Measurements from ENCODE around the gene ALDH4A1. TPM values are rescaled to one million over a fixed set of nuclear protein-coding genes. Genes with fewer than 3 reads are reported as not detected.
A peak's percentile ranks its signal among the peaks of the same experiment; 100 is the strongest.

Gene ALDH4A1
- total RNA-seq, 2 donors from 2014 or later: 9.6 to 24.2 TPM

- peak overlapping the region; percentile 88 to 97 for H3K27ac ChIP-seq
- H3K4me3 ChIP-seq: peak overlapping the region; percentile 70
- DNase-seq (ENCODE audit: low spot score) (no peak), ATAC-seq (ENCODE audit: insufficient number of reproducible peaks, low FRiP score, low read depth) (no peak)
- TF ChIP-seq CTCF (IDR thresholded peaks at IDR 0.05): peak; percentile 36
- peaks cover 54 to 97% of the 10 kb centered on the region in 2 donors for H3K4me1 ChIP-seq (ENCODE audit: control insufficient read depth in 1 of 2, low read depth in 2 of 2)
- H3K36me3 ChIP-seq: no peaks in the 10 kb centered on the region
- H3K9me3 ChIP-seq: no peaks in the 10 kb centered on the region
- H3K27me3 ChIP-seq (replicated peaks; ENCODE audit: insufficient read depth): no peaks in the 10 kb centered on the region
These were observed 47.5 kb upstream of the ALDH4A1 start for GRCh38 chr1:18949686-18950400.

- ATAC-seq (ENCODE audit: insufficient number of reproducible peaks, low FRiP score, low read depth): no peak
- Histone ChIP-seq H3K27me3 (replicated peaks; ENCODE audit: insufficient read depth) (no peaks in the 10 kb centered on the region), H3K9me3 (no peaks in the 10 kb centered on the region), H3K36me3 (no peaks in the 10 kb centered on the region), H3K4me3 (peak overlapping the region; percentile 70), H3K4me1 (ENCODE audit: control insufficient read depth in 1 of 2, low read depth in 2 of 2) (peaks cover 49 to 99% of the 10 kb centered on the region in 2 donors), H3K27ac (peak overlapping the region; percentile 88 to 97)
- TF ChIP-seq CTCF (IDR thresholded peaks at IDR 0.05): no peak
- no peak for DNase-seq (ENCODE audit: low spot score)
These were observed 46.7 kb upstream of the ALDH4A1 start for GRCh38 chr1:18948913-18949685.

- no peak for TF ChIP-seq CTCF (IDR thresholded peaks at IDR 0.05)
- Histone ChIP-seq H3K27ac (peak overlapping the region; percentile 88 to 97), H3K4me3 (peak overlapping the region; percentile 70), H3K4me1 (ENCODE audit: control insufficient read depth in 1 of 2, low read depth in 2 of 2) (peaks cover 46 to 95% of the 10 kb centered on the region in 2 donors), H3K36me3 (no peaks in the 10 kb centered on the region), H3K9me3 (no peaks in the 10 kb centered on the region), H3K27me3 (replicated peaks; ENCODE audit: insufficient read depth) (no peaks in the 10 kb centered on the region)
- DNase-seq (ENCODE audit: low spot score) (no peak), ATAC-seq (ENCODE audit: insufficient number of reproducible peaks, low FRiP score, low read depth) (no peak)
These were observed 45.9 kb upstream of the ALDH4A1 start for GRCh38 chr1:18948048-18948912.

GRCh38 chr1:18947570-18947969 lies 45.2 kb upstream of the ALDH4A1 start:
- no peak for ATAC-seq (ENCODE audit: insufficient number of reproducible peaks, low FRiP score, low read depth)
- no peaks in the 10 kb centered on the region for H3K27me3 ChIP-seq (replicated peaks; ENCODE audit: insufficient read depth)

More at GRCh38 chr1:18947570-18947969, 45.2 kb upstream of the ALDH4A1 start:
- no peak for TF ChIP-seq CTCF (IDR thresholded peaks at IDR 0.05)
- Histone ChIP-seq H3K36me3 (no peaks in the 10 kb centered on the region), H3K4me3 (no peak overlapping the region), H3K27ac (peak overlapping the region; percentile 88 to 97), H3K9me3 (no peaks in the 10 kb centered on the region), H3K4me1 (ENCODE audit: control insufficient read depth in 1 of 2, low read depth in 2 of 2) (peaks cover 43 to 92% of the 10 kb centered on the region in 2 donors)
- DNase-seq (ENCODE audit: low spot score): no peak
